Activated CD8-positive, alpha-beta memory T cell treated with anti-CD3 and anti-CD28 coated beads, Interleukin-2, amount 10 ng/mL, durations not matched to agents 7 days and 5 days (primary cell): ENCODE results near the gene RARA. TPM values are rescaled to one million over a fixed set of nuclear protein-coding genes. Genes with fewer than 3 reads are reported as not detected.
A peak's percentile ranks its signal among the peaks of the same experiment; 100 is the strongest.

Experiments used
- ATAC-seq: fragments of 150-1000 bp; cut with Tn5 transposase; one replicate; pipeline ENCODE4 v1.10.0; 2021; ENCODE audit warnings: moderate library complexity
- CTCF ChIA-PET: fragments of 350-600 bp; sonication (Branson Sonifier 250); formaldehyde crosslinking; loops from one replicate; lab custom pipeline; 2021; ENCODE audit warnings: antibody characterized with exemption; lab: Charles Lee
- DNase-seq: peaks from one replicate; pipeline ENCODE4 v3.0.0-alpha.2; 2020
- H3K27ac Mint-ChIP-seq: one replicate; pipeline ENCODE4 v1.8.0; 2021; ENCODE audit warnings: mild to moderate bottlenecking, mixed read lengths
- H3K27me3 Mint-ChIP-seq: one replicate; pipeline ENCODE4 v1.8.0; 2021; ENCODE audit warnings: mixed read lengths
- H3K36me3 Mint-ChIP-seq: one replicate; pipeline ENCODE4 v1.8.0; 2021; ENCODE audit warnings: mild to moderate bottlenecking, mixed read lengths
- H3K4me1 Mint-ChIP-seq: one replicate; pipeline ENCODE4 v1.8.0; 2021; ENCODE audit warnings: mixed read lengths
- H3K4me3 Mint-ChIP-seq: one replicate; pipeline ENCODE4 v1.8.0; 2021; ENCODE audit warnings: mild to moderate bottlenecking, moderate library complexity, mixed read lengths
- H3K9me3 Mint-ChIP-seq: one replicate; pipeline ENCODE4 v1.8.0; 2022; ENCODE audit warnings: low read depth, mixed read lengths
- total RNA-seq, 2 experiments: library from RNA; stranded (reverse); gene quantifications; one replicate each; pipeline ENCODE4 v1.2.3, GENCODE V29; 2021

The RARA gene
- total RNA-seq, 2 experiments from 2014 or later, result 29.9 to 39.5 TPM

DNA sequence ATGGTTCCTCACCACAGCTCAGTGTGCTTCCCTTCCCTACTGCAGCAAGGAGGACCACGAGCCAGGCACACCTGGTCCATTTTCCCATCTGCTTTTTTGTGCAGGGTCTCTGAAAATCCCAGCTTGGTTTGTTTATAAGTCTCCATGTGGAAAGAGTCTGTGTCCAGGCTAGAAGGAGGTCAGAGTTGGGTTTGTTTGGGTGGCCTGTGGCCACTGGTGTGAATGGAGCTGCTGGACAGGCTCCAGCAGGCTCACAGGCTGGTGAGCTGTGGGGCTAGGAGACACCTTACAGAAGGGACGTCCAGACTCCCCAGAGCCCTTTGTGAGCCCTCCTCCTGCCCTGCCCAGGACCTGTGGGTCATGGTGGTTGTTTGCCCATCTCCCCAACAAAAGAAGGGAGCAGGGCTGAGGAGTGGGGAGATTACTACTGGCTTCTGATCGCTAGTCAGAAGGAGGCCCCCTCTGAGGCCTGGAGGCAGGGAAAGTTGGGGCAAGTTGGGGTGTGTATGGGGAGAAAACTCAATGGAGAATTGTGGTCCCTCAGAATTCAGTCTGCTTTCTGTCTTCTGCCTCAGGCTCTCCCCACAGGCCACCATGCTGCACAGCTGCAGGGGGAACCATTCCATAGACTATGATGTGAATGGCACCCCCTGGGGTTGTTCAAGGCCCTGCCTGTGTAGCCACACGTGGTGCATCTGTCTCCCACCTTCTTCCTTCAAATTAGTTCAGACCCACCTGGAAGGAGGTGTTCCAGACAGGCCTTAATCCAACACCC lies 4.1 kb downstream of the RARA start:
- no peak for ATAC-seq
- Mint-ChIP-seq H3K36me3 (no peaks in the 10 kb centered on the region), H3K27me3 (no peaks in the 10 kb centered on the region), H3K9me3 (no peaks in the 10 kb centered on the region), H3K27ac (no peak overlapping the region), H3K4me1 (peaks cover 63% of the 10 kb centered on the region), H3K4me3 (no peak overlapping the region)
- CTCF ChIA-PET, result interaction anchor here (1.2 to 31.0 kb wide), 5 partner anchors 9 to 111 kb away, joined by 3 to 433 read pairs (median 10); no protein-coding TSS in a partner anchor
- no peak for DNase-seq

DNA sequence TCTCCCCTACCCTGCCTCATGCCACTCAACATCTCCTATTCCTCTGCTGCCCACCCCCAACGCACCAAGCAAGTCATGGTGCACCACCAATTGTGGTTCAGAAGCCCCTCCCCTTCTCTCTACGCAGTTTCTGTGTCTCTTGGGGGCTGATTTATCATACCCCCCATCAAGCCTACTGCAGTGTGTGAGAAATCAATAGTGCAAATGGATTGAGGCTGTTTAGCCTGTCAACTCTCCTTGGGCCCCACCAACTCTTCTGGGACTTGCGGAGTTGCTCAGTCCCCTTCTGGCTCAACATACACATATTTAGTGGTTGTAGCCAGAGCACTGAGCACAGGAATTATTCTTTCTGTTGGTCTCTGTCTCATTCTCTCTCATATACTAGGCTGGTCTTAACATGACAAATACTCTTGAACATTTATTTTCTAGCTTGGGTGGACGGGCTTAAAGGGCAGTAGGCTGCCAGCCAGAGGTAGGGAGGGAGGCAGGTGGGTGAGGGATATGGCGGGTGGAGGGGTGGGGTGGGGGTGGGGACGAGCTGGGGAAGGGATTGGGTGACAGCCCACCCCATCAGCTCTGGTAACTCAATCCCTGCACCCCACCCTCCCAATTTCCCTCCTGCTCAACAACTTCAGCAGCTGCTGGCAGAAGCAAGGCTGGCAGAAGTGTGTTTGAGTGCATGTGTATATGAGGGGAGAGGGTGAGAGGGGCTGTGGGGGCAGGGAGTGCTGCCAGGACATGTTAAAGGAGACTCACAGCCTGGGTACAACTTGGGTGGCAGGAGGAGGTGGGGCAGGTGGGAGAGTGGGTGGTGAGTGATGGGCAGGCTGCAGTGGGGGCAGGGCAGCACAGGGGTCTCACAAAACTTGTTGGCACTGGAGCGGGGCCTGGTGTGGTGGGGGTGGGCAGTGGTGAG lies 4.9 kb downstream of the RARA start:
- Mint-ChIP-seq H3K27ac (peak overlapping the region; percentile 13), H3K9me3 (no peaks in the 10 kb centered on the region), H3K4me1 (peaks cover 66% of the 10 kb centered on the region), H3K36me3 (peaks cover 1% of the 10 kb centered on the region), H3K27me3 (no peaks in the 10 kb centered on the region), H3K4me3 (no peak overlapping the region)
- DNase-seq (no peak), ATAC-seq (no peak)
- CTCF ChIA-PET, result interaction anchor here (1.0 to 31.0 kb wide), 3 partner anchors 10 to 43 kb away, joined by 3 to 433 read pairs (median 53); no protein-coding TSS in a partner anchor

DNA sequence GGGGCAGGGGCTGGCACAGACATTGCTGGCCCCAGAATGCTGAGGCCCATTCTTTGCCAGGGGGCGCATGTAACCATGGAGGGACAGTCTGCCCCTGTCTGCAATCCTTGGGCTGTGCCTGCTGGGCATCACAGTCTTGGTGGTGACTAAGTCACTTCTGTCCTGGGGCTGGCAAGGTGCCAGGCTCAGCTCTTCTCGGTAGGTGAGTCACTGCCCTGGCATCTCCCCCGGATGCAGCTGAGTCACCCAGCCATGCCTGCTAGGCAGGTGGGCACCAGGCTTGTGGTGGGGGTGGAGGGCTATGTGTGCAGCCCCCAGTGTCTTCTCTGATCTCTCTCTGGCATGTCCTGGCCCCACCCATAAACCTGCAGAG lies 5.6 kb downstream of the RARA start:
- Mint-ChIP-seq H3K4me1 (peaks cover 72% of the 10 kb centered on the region), H3K9me3 (no peaks in the 10 kb centered on the region), H3K27me3 (no peaks in the 10 kb centered on the region), H3K27ac (peak overlapping the region; percentile 13), H3K4me3 (no peak overlapping the region), H3K36me3 (peaks cover 1% of the 10 kb centered on the region)
- ATAC-seq (no peak), DNase-seq (peak; percentile 82)
- CTCF ChIA-PET, result interaction anchor here (0.6 to 31.0 kb wide), 6 partner anchors 11 to 1554 kb away, joined by 3 to 433 read pairs (median 4); no protein-coding TSS in a partner anchor

DNA sequence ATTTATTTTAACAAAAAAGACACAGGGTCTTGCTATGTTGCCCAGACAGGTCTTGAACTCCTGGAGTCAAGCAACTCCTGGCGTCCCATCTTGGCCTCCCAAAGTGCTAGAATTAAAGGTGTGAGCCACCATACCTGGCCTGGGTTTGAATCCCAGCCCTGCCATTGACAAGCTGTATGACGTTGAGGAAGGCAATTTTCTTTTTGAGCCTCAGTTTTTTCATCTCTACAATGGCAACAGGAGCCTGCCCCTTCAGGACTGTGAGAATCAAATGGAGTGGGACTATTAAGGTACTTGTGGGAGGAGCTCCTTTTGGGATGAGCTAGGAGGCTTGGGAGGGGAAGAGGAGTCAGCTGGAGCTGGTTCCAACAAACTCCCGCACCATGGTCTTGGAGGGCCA lies 6.2 kb downstream of the RARA start:
- no peaks in the 10 kb centered on the region for H3K9me3 Mint-ChIP-seq
- ATAC-seq (no peak), DNase-seq (no peak)
- peaks cover 1% of the 10 kb centered on the region for H3K36me3 Mint-ChIP-seq
- H3K4me3 Mint-ChIP-seq, result no peak overlapping the region
- H3K4me1 Mint-ChIP-seq, result peaks cover 78% of the 10 kb centered on the region
- no peak overlapping the region for H3K27ac Mint-ChIP-seq
- H3K27me3 Mint-ChIP-seq, result no peaks in the 10 kb centered on the region
- CTCF ChIA-PET, result interaction anchor here (0.6 to 31.0 kb wide), 11 partner anchors 7 to 1553 kb away, joined by 3 to 433 read pairs (median 4); partner anchors contain the start of genes GJD3 and RARA

DNA sequence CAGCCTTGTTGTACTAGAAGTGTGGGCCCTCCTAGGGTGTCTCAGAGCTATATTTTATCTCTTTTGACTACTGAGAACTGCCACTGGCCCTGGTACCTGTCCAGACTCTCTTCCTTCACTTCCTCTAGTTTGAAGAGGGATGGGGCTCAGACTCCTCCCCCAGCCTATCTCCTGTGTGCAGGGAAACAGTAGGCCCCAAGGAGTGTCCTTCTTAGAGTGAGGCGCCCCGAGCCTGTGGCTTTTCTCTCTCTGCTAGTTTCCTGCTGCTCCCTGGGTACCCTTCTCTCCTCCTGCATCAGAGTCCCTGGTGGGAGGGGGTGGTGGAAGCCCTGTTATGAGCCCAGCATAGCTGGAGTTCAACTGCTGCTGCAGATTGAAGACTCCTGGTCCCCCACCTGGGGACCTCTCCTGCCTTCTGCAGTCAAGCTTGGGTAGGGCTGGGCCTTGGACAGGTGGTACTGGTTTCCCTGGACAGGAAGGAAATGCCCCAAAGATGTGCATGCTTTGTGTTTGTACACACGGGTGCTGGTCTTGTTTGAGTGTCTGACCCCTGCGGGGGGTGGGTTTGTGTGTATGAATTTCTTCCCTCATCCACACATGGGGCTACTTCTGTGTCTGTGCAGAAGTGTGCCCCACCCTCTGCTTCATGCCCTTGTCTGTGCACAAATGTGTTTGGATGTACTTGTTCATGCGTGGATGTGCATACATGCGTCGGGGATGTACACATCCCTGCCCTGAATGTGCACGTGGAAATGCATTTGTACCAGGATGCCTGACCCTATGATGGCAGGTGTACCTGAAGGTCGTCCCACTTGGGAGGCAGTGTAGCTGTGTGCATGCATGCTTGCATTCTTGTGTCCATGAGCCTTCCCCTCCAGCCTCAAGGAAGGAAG lies 6.9 kb downstream of the RARA start:
- H3K9me3 Mint-ChIP-seq, result no peaks in the 10 kb centered on the region
- ATAC-seq (no peak), DNase-seq (no peak)
- peak overlapping the region; percentile 43 for H3K27ac Mint-ChIP-seq
- no peaks in the 10 kb centered on the region for H3K27me3 Mint-ChIP-seq
- peaks cover 2% of the 10 kb centered on the region for H3K36me3 Mint-ChIP-seq
- CTCF ChIA-PET, result interaction anchor here (0.9 to 31.0 kb wide), 11 partner anchors 8 to 125 kb away, joined by 3 to 433 read pairs (median 7); partner anchors contain the start of genes GJD3 and RARA
- H3K4me3 Mint-ChIP-seq, result no peak overlapping the region
- H3K4me1 Mint-ChIP-seq, result peaks cover 84% of the 10 kb centered on the region

DNA sequence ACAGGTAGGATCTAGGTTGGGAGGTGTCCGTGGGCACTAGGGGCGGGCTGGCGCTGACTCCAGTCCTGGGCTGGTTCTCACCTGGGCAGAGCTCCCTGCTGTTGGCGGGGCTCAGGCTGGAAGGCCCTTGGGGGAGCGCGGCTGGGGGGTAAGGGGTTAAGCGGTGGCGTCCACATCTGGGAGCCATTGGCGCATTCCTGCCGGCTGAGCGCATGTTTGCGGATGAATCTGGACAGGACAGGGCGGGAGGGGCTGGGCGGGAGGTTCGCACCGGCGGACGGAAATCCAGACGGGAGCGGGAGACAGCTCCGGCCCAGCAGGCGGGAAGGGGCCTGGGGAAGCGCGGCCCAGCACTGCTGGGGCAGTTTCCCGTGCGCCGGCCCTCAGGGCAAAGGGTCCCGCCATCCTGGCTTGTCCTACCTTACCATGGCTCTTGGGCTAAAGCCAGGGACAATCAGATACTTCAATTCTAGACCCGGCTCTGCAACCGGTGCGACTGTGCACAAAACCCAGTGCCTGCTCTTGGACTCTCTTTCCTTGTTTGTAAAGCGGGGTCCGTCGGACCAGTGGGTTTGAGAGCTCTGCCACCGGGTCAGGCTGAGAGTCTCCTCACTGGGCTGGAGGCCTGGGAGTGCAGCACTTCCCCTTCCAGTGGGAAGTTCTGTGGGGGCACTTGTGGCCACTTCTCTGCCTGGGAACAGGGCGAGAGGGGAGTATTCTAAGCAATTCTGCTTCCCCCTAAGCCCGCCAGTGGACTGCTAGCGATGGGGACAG lies 7.8 kb downstream of the RARA start:
- CTCF ChIA-PET, result interaction anchor here (0.9 to 31.0 kb wide), 16 partner anchors 9 to 281 kb away, joined by 3 to 433 read pairs (median 4); partner anchors contain the start of genes GJD3 and RARA
- H3K4me3 Mint-ChIP-seq, result peak overlapping the region; percentile 94

DNA sequence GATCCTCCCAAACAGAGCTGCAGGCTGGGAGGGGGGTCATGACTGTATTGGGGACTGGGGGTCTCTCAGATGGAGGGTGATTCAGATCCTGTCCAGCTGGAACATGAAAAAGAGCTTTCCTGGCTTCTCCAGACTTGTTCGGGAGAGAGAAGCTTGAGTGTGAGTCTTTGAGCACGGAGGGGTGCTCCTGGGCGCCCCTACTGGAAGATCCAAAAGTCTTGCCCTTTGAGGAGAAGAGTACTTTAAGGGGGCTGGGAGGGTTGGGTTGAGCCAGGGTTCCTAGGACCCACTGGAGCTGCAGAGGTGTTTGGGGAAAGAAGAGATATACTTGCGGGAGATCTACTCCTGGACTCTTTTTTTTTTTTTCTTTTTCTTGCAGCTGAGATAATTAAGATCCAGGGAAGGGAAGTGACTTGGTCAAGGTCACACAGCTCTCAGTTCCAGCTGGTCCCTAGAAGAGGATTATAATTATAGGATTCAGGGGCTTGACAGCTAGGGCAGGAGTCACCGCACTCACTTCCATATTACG lies 8.4 kb downstream of the RARA start:
- no peaks in the 10 kb centered on the region for H3K27me3 Mint-ChIP-seq
- no peaks in the 10 kb centered on the region for H3K9me3 Mint-ChIP-seq
- peaks cover 82% of the 10 kb centered on the region for H3K4me1 Mint-ChIP-seq
- peak; percentile 73 for DNase-seq
- no peak for ATAC-seq
- peak overlapping the region; percentile 88 for H3K27ac Mint-ChIP-seq
- peak overlapping the region; percentile 94 for H3K4me3 Mint-ChIP-seq
- CTCF ChIA-PET, result interaction anchor here (0.7 to 31.0 kb wide), 15 partner anchors 9 to 280 kb away, joined by 3 to 433 read pairs (median 5); partner anchors contain the start of gene RARA
- peaks cover 3% of the 10 kb centered on the region for H3K36me3 Mint-ChIP-seq

More for the DNA sequence above, 7.8 kb downstream of the RARA start:
- peaks cover 83% of the 10 kb centered on the region for H3K4me1 Mint-ChIP-seq
- no peak for DNase-seq
- H3K36me3 Mint-ChIP-seq, result peaks cover 3% of the 10 kb centered on the region
- no peak overlapping the region for H3K27ac Mint-ChIP-seq
- no peaks in the 10 kb centered on the region for H3K9me3 Mint-ChIP-seq
- ATAC-seq, result no peak
- H3K27me3 Mint-ChIP-seq, result no peaks in the 10 kb centered on the region

DNA sequence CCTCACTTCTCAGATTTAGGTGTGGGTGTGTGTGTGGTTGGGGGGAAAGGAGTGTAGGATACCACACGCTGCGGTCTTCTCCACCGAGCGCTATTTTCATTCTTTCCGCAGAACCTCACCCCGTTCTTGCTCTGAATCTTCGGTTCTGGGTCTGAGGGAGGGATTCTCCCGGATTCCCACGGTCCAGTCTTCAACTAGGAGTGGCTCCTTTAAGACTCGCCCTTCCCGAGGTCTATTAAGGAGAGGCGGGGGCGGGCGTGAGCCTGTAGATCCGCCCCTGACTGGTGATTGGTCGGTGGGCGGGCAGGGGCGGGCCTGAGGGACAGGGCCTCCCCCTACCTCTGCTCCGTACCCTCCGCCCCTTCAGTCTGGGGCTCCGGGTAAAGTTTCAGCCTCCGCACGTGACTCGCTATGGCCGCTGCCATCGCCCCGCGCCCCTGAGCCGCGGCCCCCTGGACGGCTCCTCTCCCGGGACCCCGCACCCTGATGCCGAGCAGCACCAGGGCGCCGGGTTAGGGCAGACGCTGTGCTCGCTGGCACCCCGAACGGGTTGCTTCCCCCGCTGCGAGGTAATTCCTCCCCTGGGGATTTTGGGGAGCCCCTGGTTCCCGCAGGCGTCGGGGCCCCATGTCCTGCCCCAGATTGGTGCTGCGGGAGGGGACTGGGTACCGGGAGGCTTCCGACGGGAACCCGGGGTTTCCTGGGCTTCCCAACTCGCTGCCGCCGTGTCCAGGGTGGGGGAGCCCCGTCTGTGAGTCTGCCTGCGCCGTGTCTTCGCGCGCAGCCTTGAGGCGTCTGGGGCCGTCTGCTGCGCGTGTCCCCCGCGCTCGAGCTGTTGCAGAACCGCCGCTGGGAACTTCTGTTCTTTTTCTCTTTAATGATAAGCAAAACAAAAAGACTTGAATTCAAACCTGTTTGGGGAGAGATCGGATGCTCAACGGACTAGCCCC lies 9.2 kb downstream of the RARA start:
- peak; percentile 77 for ATAC-seq

DNA sequence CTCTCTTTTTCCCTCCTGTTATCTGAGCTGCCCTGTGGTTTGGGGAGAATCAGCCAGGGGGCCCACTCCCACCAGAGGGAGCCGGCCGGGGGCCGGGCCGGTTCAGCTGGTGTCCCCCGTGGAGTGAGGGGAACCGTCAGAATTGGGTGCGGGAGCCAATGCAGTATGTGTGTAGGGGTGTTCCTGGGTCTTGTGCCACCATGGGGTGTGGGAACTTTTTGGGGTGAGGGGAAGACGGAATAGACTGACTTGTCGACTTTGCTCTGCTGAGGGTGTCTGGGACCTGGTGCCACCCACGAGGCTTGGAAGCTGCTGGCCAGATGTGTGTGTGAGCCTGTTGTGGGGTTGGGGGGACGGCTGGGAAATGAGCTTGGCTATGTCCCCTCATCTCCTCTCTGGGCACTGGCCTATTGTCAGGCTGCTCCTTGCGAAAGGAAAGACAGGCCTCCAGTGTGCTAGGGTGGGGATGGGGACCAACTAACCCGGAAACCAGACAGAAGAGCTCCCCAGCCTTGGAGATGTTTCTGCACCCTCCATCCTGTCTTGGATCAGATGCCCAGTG lies 9.9 kb downstream of the RARA start:
- ATAC-seq, result no peak
- DNase-seq, result peak; percentile 52
- H3K9me3 Mint-ChIP-seq, result no peaks in the 10 kb centered on the region
- peaks cover 3% of the 10 kb centered on the region for H3K36me3 Mint-ChIP-seq
- H3K27ac Mint-ChIP-seq, result peak overlapping the region; percentile 88
- H3K4me1 Mint-ChIP-seq, result peaks cover 82% of the 10 kb centered on the region
- H3K27me3 Mint-ChIP-seq, result no peaks in the 10 kb centered on the region
- CTCF ChIA-PET, result interaction anchor here (0.8 to 4.6 kb wide), 9 partner anchors 8 to 1329 kb away, joined by 3 to 51 read pairs (median 12); no protein-coding TSS in a partner anchor
- peak overlapping the region; percentile 94 for H3K4me3 Mint-ChIP-seq

More for the DNA sequence above, 9.2 kb downstream of the RARA start:
- peak; percentile 95 for DNase-seq
- Mint-ChIP-seq H3K4me1 (peaks cover 82% of the 10 kb centered on the region), H3K4me3 (peak overlapping the region; percentile 94), H3K9me3 (no peaks in the 10 kb centered on the region), H3K36me3 (peaks cover 3% of the 10 kb centered on the region), H3K27ac (peak overlapping the region; percentile 88), H3K27me3 (no peaks in the 10 kb centered on the region)
- CTCF ChIA-PET, result interaction anchor here (0.7 to 31.0 kb wide), 20 partner anchors 9 to 1330 kb away, joined by 3 to 433 read pairs (median 7); partner anchors contain the start of gene RARA
